Activated CD4-positive, alpha-beta T cell treated with anti-CD3 and anti-CD28 coated beads, Interleukin-2, amount 10 ng/mL, durations not matched to agents 7 days and 5 days (primary cell): ENCODE measurements around the gene PRSS35. TPM values are rescaled to one million over a fixed set of nuclear protein-coding genes. Genes with fewer than 3 reads are reported as not detected.

Experiments used
- CTCF ChIA-PET: fragments of 350-600 bp; sonication (Branson Sonifier 250); formaldehyde crosslinking; loops from one replicate; lab custom pipeline; 2021; ENCODE audit warnings: antibody characterized with exemption; lab: Charles Lee
- POLR2A ChIA-PET: fragments of 350-600 bp; sonication (Branson Sonifier 250); formaldehyde crosslinking; loops from one replicate; lab custom pipeline; 2021; ENCODE audit warnings: antibody characterized with exemption; lab: Charles Lee
- DNase-seq: peaks from one replicate; pipeline ENCODE4 v3.0.0-alpha.2; 2020
- H3K27ac Mint-ChIP-seq: one replicate; pipeline ENCODE4 v1.8.0; 2021; ENCODE audit warnings: mild to moderate bottlenecking, moderate library complexity, mixed read lengths
- H3K27me3 Mint-ChIP-seq: one replicate; pipeline ENCODE4 v1.8.0; 2021; ENCODE audit warnings: mixed read lengths
- H3K36me3 Mint-ChIP-seq: one replicate; pipeline ENCODE4 v1.8.0; 2021; ENCODE audit warnings: low read depth, mixed read lengths
- H3K4me1 Mint-ChIP-seq: one replicate; pipeline ENCODE4 v1.8.0; 2021; ENCODE audit warnings: mixed read lengths
- H3K4me3 Mint-ChIP-seq: one replicate; pipeline ENCODE4 v1.8.0; 2021; ENCODE audit warnings: mild to moderate bottlenecking, moderate library complexity, mixed read lengths
- H3K9me3 Mint-ChIP-seq: one replicate; pipeline ENCODE4 v1.8.0; 2021; ENCODE audit warnings: mixed read lengths
- total RNA-seq, 2 experiments: library from RNA; stranded (reverse); gene quantifications; one replicate each; pipeline ENCODE4 v1.2.3, GENCODE V29; 2021

PRSS35 gene
- total RNA-seq, 2 experiments from 2014 or later = not detected

- no peak for DNase-seq
- Mint-ChIP-seq H3K36me3 (no peaks in the 10 kb centered on the region), H3K27me3 (no peaks in the 10 kb centered on the region), H3K9me3 (no peaks in the 10 kb centered on the region), H3K27ac (no peak overlapping the region), H3K4me3 (no peak overlapping the region), H3K4me1 (no peaks in the 10 kb centered on the region)
- ChIA-PET CTCF (no interaction called here), POLR2A (no interaction called here)
These were observed 23.9 kb upstream of the PRSS35 start for GRCh38 chr6:83488448-83488847.

DNA sequence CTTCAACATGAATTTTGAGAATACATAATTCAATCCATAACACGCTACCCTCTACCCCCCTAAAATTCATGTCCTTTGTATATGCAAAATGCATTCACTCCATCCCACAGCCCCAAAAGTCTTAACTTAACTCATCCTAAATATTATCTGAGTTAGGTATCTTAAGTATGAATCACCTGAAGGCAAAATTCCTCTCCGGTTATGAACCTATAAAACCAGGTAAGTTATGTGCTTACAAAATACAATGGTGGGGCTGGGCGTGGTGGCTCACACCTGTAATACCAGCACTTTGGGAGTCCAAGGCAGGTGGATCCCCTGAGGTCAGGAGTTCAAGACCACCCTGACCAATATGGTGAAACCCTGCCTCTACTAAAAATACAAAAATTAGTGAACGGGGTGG, 23.5 kb upstream of the PRSS35 start:
- Mint-ChIP-seq H3K36me3 (no peaks in the 10 kb centered on the region), H3K4me1 (no peaks in the 10 kb centered on the region), H3K27me3 (no peaks in the 10 kb centered on the region), H3K27ac (no peak overlapping the region), H3K4me3 (no peak overlapping the region), H3K9me3 (no peaks in the 10 kb centered on the region)
- no peak for DNase-seq
- POLR2A ChIA-PET = no interaction called here
- CTCF ChIA-PET = no interaction called here

- Mint-ChIP-seq H3K27me3 (no peaks in the 10 kb centered on the region), H3K4me1 (no peaks in the 10 kb centered on the region), H3K27ac (no peak overlapping the region), H3K4me3 (no peak overlapping the region), H3K9me3 (no peaks in the 10 kb centered on the region), H3K36me3 (no peaks in the 10 kb centered on the region)
- CTCF ChIA-PET = no interaction called here
- POLR2A ChIA-PET = no interaction called here
- DNase-seq = no peak
These were observed 22.0 kb upstream of the PRSS35 start for GRCh38 chr6:83490217-83490807.

GRCh38 chr6:83505356-83505755, 7.0 kb upstream of the PRSS35 start:
- Mint-ChIP-seq H3K9me3 (no peaks in the 10 kb centered on the region), H3K4me1 (no peaks in the 10 kb centered on the region), H3K36me3 (no peaks in the 10 kb centered on the region), H3K27ac (no peak overlapping the region), H3K4me3 (no peak overlapping the region), H3K27me3 (peaks cover 3% of the 10 kb centered on the region)
- CTCF ChIA-PET = no interaction called here
- DNase-seq = no peak
- POLR2A ChIA-PET = no interaction called here

DNA sequence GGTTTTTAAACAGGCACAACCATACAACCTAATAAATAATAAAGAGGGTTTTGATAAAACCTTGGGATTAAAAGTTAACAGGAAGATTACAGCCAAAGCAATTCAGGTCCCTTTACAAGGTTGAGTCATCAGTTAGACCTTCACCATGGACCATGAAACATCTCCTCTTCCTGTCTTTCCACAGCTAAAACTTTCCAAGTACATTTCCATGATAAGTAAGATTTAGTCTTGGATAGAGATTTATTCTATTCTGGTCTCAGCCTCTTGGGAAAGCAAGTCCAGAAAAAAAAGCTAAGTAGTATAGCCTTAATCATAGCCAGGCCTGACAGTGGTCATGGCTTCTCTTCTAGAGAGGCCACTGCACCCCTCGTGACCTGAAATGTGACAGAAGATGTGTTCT, 2.9 kb upstream of the PRSS35 start:
- H3K4me1 Mint-ChIP-seq = peaks cover 2% of the 10 kb centered on the region
- DNase-seq = no peak
- CTCF ChIA-PET = no interaction called here

DNA sequence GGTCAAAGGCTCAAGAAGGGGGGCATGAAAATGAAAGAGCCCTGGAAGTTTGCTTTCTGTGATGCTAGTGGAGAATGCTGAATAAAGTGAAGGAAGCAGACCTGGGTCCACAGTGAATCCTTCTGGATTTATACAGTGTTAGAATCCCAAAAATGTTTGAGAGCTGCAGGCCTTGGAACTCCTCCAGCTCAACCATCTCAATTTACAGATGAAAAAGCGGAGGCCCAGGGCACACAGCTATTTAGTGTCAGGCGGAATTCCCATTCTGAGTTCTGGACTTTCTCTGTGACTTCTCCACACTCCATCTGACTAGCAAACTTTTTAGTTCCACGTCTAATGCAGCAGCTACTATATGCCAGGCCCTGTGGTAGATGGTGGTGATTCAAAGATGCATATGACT, 1.5 kb upstream of the PRSS35 start:
- no peaks in the 10 kb centered on the region for H3K9me3 Mint-ChIP-seq
- POLR2A ChIA-PET = no interaction called here
- CTCF ChIA-PET = no interaction called here
- no peak overlapping the region for H3K27ac Mint-ChIP-seq
- H3K36me3 Mint-ChIP-seq = no peaks in the 10 kb centered on the region
- peaks cover 35% of the 10 kb centered on the region for H3K27me3 Mint-ChIP-seq
- no peak for DNase-seq
- no peak overlapping the region for H3K4me3 Mint-ChIP-seq
- H3K4me1 Mint-ChIP-seq = peaks cover 2% of the 10 kb centered on the region

More for the DNA sequence above, 2.9 kb upstream of the PRSS35 start:
- no peaks in the 10 kb centered on the region for H3K36me3 Mint-ChIP-seq
- H3K4me3 Mint-ChIP-seq = no peak overlapping the region
- no peaks in the 10 kb centered on the region for H3K9me3 Mint-ChIP-seq
- peaks cover 34% of the 10 kb centered on the region for H3K27me3 Mint-ChIP-seq
- POLR2A ChIA-PET = no interaction called here
- no peak overlapping the region for H3K27ac Mint-ChIP-seq

DNA sequence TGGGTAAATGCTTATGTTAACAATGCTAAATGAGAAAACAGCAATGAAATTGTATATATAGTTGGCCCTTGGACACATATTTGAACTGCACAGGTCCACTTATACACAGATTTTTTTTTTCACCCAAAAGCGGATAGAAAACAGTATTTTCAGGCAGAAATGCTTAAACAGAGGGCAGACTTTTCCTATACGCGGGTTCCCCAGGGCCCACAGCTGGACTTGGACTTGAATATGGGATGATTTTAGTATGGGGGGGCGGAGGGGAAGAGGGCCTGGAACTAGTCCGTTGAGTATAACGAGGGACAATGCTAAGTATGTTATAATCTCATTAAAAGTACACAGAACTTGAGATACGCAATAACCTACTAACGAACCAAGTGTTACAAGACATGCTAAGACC, 1.1 kb upstream of the PRSS35 start:
- DNase-seq = no peak
- Mint-ChIP-seq H3K36me3 (no peaks in the 10 kb centered on the region), H3K27me3 (peaks cover 35% of the 10 kb centered on the region), H3K4me3 (no peak overlapping the region), H3K9me3 (no peaks in the 10 kb centered on the region), H3K27ac (no peak overlapping the region), H3K4me1 (peaks cover 2% of the 10 kb centered on the region)
- POLR2A ChIA-PET = no interaction called here
- CTCF ChIA-PET = interaction anchor here (3.8 kb wide), 1 partner anchor 445 kb away, joined by 21 read pairs; the partner anchor contains the start of genes DOP1A and UBE3D

DNA sequence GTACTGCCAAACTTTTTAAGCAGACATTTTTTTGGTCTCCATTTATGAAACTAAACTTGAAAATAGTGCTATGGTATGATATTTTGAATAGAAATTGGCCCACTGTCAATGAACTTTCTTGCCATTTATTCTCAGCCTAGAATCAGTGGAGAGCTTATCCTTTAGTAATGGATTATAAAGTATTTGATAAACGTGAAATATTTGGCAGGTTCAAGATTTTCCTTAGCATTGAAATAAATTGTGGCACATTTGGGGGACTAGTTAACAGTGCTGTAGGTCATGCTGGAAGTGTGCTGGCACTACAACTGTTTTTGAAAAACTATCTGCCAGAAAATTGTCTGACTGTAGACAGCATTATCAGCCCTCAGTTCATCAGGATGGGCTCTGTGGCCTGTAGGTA, 2.1 kb downstream of the PRSS35 start:
- Mint-ChIP-seq H3K4me3 (no peak overlapping the region), H3K27me3 (peaks cover 35% of the 10 kb centered on the region), H3K4me1 (peaks cover 2% of the 10 kb centered on the region), H3K36me3 (no peaks in the 10 kb centered on the region), H3K27ac (peak overlapping the region; percentile 62), H3K9me3 (no peaks in the 10 kb centered on the region)
- ChIA-PET CTCF (interaction anchor here (0.5 to 3.8 kb wide), 4 partner anchors 96 to 448 kb away, joined by 3 to 21 read pairs (median 3); partner anchors contain the start of genes DOP1A and UBE3D), POLR2A (no interaction called here)
- no peak for DNase-seq

DNA sequence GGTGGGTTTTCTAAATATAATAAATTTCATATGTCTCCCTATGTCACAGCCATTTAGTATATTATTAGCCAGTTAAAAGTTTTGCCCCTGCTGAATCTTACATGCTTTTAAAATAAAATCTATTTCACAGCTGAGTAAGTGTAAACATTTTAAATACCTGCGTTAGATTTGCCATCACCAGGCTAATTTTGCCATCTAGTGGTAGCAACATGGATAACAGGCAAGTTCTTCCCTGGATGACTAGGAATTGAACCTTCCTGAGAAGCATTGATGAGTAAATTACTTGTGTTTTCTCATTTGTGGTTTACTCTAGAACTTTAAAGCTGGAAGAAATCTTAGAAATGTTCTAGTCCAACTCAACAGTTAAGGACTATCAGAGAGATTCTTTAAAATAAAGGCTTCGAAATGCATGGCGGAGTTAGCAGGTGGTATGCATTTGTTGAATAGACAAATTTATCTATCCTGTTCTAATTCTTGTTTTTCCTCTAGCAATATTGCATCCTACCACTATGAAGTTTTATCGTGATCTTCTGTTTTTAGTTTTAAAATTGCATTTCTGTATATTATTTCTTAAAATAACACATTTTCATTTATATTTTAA, 2.6 kb downstream of the PRSS35 start:
- CTCF ChIA-PET = interaction anchor here (0.9 to 3.8 kb wide), 2 partner anchors 97 to 449 kb away, joined by 3 to 21 read pairs; partner anchors contain the start of genes DOP1A and UBE3D
- Mint-ChIP-seq H3K27ac (no peak overlapping the region), H3K27me3 (peaks cover 35% of the 10 kb centered on the region), H3K9me3 (no peaks in the 10 kb centered on the region), H3K4me3 (no peak overlapping the region), H3K4me1 (peaks cover 2% of the 10 kb centered on the region), H3K36me3 (no peaks in the 10 kb centered on the region)
- POLR2A ChIA-PET = no interaction called here
- DNase-seq = peak; percentile 44

DNA sequence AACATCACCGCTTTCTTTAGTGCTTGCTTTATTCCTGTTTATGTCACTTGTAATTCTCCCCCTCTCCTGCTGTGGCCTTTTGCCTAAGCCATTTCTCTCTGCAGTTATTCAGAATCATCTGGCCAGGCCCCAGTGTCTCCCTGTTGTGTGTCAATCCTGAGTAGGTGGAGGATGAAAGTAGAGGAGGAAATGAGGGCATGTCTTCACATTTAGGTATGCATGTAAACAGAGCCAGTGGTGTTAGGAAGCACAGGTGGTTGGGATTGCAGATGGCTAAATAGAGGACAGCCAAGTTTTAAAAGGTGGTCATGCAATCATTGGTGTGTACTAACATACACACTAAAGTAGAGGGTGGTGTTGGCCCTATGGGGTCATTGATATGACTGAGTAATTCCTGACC, 5.2 kb downstream of the PRSS35 start:
- H3K27me3 Mint-ChIP-seq = peaks cover 16% of the 10 kb centered on the region
- no peak overlapping the region for H3K4me3 Mint-ChIP-seq
- H3K4me1 Mint-ChIP-seq = no peaks in the 10 kb centered on the region
- H3K9me3 Mint-ChIP-seq = no peaks in the 10 kb centered on the region
- CTCF ChIA-PET = no interaction called here
- no peak for DNase-seq
- no peak overlapping the region for H3K27ac Mint-ChIP-seq
- POLR2A ChIA-PET = no interaction called here
- H3K36me3 Mint-ChIP-seq = no peaks in the 10 kb centered on the region

- CTCF ChIA-PET = no interaction called here
- Mint-ChIP-seq H3K9me3 (no peaks in the 10 kb centered on the region), H3K4me1 (no peaks in the 10 kb centered on the region), H3K27ac (no peak overlapping the region), H3K36me3 (no peaks in the 10 kb centered on the region), H3K4me3 (no peak overlapping the region), H3K27me3 (peaks cover 5% of the 10 kb centered on the region)
- POLR2A ChIA-PET = no interaction called here
- no peak for DNase-seq
These were observed 6.6 kb downstream of the PRSS35 start for GRCh38 chr6:83518816-83519480.

DNA sequence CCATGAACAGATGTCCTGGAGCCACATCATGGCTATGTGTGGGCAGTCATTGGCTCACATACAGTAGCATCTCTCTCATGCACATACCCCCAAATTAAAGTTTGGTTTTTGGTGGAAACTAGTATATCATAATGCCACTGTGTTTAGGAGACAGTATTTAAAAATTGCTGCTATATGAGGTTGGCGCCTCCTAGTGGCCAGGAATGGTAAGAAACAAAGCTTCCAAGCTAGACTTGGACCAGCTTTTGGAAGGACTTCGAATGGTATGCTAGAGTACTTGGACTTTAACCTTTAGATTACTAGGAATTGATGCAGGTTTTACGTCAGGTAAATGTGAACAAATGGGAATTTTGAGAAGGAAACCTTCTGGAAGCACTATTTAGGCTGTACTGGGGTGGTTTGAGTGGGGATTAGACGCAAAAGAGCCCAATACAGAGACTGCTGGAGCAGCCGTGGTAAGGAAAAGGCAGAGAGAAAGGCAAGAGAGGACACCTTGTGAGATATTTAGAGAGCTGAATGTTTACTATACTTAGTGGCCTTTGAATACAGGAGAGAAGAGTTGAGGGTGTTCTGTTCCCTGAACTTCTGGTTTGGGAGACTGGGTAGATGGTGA, 23.8 kb downstream of the PRSS35 start:
- H3K4me1 Mint-ChIP-seq = no peaks in the 10 kb centered on the region
- no peaks in the 10 kb centered on the region for H3K36me3 Mint-ChIP-seq
- no peaks in the 10 kb centered on the region for H3K9me3 Mint-ChIP-seq
- DNase-seq = peak; percentile 52
- ChIA-PET POLR2A (no interaction called here), CTCF (no interaction called here)
- no peak overlapping the region for H3K27ac Mint-ChIP-seq
- H3K4me3 Mint-ChIP-seq = no peak overlapping the region
- H3K27me3 Mint-ChIP-seq = peaks cover 2% of the 10 kb centered on the region
